GM12872 (cell line): Measurements from ENCODE around the gene MMP7.

Experiments used
- CTCF ChIP-seq: IDR thresholded peaks from 3 replicates; pipeline ENCODE4 v1.5.1; 2011; ENCODE audit warnings: low read depth, mild to moderate bottlenecking, low read length, moderate library complexity; ENCODE audit not compliant: insufficient read depth

The MMP7 gene

DNA sequence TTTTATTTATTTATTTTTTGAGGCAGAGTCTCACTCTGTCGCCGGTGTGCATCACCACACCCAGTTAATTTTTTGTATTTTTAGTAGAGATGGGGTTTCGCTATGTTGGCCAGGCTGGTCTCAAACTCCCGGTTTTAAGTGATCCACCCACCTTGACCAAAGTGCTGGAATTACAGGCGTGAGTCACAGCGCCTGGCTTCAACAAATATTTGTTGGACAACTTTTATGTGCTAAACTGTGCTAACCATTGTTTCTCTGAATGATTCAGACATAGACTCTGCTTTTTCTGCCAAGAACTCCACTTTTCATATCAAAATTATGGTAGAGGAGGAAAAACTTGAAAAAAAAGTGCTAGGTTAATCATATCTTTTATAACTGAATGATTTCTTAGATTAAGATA lies 36.3 kb downstream of the MMP7 start:
- no peak for TF ChIP-seq CTCF

DNA sequence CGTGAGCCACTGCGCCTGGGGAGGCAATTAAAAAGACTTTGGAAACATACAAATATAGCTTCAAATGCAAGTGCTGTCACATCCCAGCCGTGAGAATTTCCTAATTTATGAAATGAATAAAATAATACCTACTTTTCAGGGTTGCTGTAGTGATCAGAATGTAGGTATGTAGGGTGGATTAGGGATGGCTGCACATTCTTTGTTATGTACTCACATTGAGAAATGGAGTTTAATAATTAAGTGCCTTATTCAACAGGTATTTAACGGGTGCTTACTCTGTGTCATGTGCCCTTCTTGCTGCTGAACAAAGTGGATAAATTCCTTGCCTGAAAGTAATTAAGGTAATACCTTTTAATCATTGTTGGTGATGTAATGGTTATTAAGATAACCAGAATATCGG lies 37.0 kb downstream of the MMP7 start:
- TF ChIP-seq CTCF = no peak

GRCh38 chr11:102491969-102492368 lies 38.6 kb downstream of the MMP7 start:
- no peak for TF ChIP-seq CTCF

GRCh38 chr11:102489186-102490145 lies 41.1 kb downstream of the MMP7 start:
- TF ChIP-seq CTCF = no peak

GRCh38 chr11:102488208-102488607 lies 42.3 kb downstream of the MMP7 start:
- no peak for TF ChIP-seq CTCF

GRCh38 chr11:102487214-102487613 lies 43.3 kb downstream of the MMP7 start:
- TF ChIP-seq CTCF = no peak

- TF ChIP-seq CTCF = no peak
Observed at GRCh38 chr11:102486584-102486983, 44.0 kb downstream of the MMP7 start.
